A549 (cell line): ENCODE data around the gene PPA2.

Experiments used
- BHLHE40 ChIP-seq: IDR thresholded peaks from 2 replicates; pipeline ENCODE4 v1.6.1; 2012; ENCODE audit warnings: low read depth, low read length, inconsistent platforms
- CHD4 ChIP-seq: fragments of 200-600 bp; sonication (generic); IDR thresholded peaks from 2 replicates; pipeline ENCODE4 v1.6.1; 2016; ENCODE audit warnings: antibody characterized with exemption, mild to moderate bottlenecking, borderline replicate concordance
- EP300 ChIP-seq, 2 experiments: fragments of >200 bp; sonication (Bioruptor Twin); formaldehyde crosslinking; IDR thresholded peaks; 2 replicates in 1 of 2; 3 replicates in 1 of 2; pipeline ENCODE4 v1.6.1; 2016 to 2017
- KDM5A ChIP-seq: fragments of 200-600 bp; sonication (generic); IDR thresholded peaks from 2 replicates; pipeline ENCODE4 v1.6.1; 2016; ENCODE audit warnings: antibody characterized with exemption, mild to moderate bottlenecking
- POLR2A ChIP-seq: IDR thresholded peaks from 2 replicates; pipeline ENCODE4 v1.6.1; 2012; ENCODE audit warnings: mild to moderate bottlenecking, low read length
- SMC3 ChIP-seq: fragments of >200 bp; sonication (Bioruptor Twin); formaldehyde crosslinking; IDR thresholded peaks from 3 replicates; pipeline ENCODE4 v1.6.1; 2018; ENCODE audit warnings: inconsistent platforms
- TP53 ChIP-seq: fragments of 250-450 bp; sonication (Bioruptor Pico); IDR thresholded peaks from 2 replicates; pipeline ENCODE4 v1.5.0; 2021; ENCODE audit warnings: mild to moderate bottlenecking, moderate library complexity
- TF ChIP-seq, protein P1 (sequence below): fragments of >200 bp; sonication (Bioruptor Twin); formaldehyde crosslinking; IDR thresholded peaks from 3 replicates; pipeline ENCODE4 v1.5.1; 2016
- TF ChIP-seq, protein P2 (sequence below): fragments of 250-450 bp; sonication (Bioruptor Pico); IDR thresholded peaks from 2 replicates; pipeline ENCODE4 v1.5.0; 2020; ENCODE audit warnings: low read depth, mild to moderate bottlenecking, moderate library complexity

GRCh38 chr4:105343146-105343931 is 130.5 kb downstream of the PPA2 start:
- TF ChIP-seq, protein P1, sequence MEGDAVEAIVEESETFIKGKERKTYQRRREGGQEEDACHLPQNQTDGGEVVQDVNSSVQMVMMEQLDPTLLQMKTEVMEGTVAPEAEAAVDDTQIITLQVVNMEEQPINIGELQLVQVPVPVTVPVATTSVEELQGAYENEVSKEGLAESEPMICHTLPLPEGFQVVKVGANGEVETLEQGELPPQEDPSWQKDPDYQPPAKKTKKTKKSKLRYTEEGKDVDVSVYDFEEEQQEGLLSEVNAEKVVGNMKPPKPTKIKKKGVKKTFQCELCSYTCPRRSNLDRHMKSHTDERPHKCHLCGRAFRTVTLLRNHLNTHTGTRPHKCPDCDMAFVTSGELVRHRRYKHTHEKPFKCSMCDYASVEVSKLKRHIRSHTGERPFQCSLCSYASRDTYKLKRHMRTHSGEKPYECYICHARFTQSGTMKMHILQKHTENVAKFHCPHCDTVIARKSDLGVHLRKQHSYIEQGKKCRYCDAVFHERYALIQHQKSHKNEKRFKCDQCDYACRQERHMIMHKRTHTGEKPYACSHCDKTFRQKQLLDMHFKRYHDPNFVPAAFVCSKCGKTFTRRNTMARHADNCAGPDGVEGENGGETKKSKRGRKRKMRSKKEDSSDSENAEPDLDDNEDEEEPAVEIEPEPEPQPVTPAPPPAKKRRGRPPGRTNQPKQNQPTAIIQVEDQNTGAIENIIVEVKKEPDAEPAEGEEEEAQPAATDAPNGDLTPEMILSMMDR, result no peak
- TF ChIP-seq POLR2A (no peak), EP300 (IDR thresholded peaks at IDR 0.05) (no peak), TP53 (CRISPR knock-in tag) (no peak), CHD4 (no peak), SMC3 (no peak), BHLHE40 (no peak), KDM5A (no peak)
- TF ChIP-seq, protein P2, sequence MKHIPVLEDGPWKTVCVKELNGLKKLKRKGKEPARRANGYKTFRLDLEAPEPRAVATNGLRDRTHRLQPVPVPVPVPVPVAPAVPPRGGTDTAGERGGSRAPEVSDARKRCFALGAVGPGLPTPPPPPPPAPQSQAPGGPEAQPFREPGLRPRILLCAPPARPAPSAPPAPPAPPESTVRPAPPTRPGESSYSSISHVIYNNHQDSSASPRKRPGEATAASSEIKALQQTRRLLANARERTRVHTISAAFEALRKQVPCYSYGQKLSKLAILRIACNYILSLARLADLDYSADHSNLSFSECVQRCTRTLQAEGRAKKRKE (CRISPR knock-in tag), result no peak
